Tibial nerve (tissue), 4 donors: Measurements from ENCODE around the gene INPP5A. TPM values are rescaled to one million over a fixed set of nuclear protein-coding genes. Genes with fewer than 3 reads are reported as not detected.

ENCODE experiments used
- DNase-seq, 2 donors: peaks; one replicate each; pipeline ENCODE4 v3.0.0-alpha.2; 2019; ENCODE audit warnings: low spot score in 2 of 2
- H3K27ac ChIP-seq, 4 donors: fragments of 200-600 bp; sonication (generic) in 3 of 4; one replicate each; pipeline ENCODE4 v1.5.1; 2017 to 2019; ENCODE audit warnings: mild to moderate bottlenecking in 1 of 4
- H3K27me3 ChIP-seq, 2 donors: fragments of 200-600 bp; sonication (generic) in 1 of 2; one replicate each; pipeline versions ENCODE4 v1.5.1 to v1.6.0; 2017 to 2019
- H3K36me3 ChIP-seq, 3 donors: fragments of 200-600 bp; sonication (generic); one replicate each; pipeline ENCODE4 v1.5.1; 2018 to 2019
- H3K4me1 ChIP-seq, 4 donors: fragments of 200-600 bp; sonication (generic) in 3 of 4; one replicate each; pipeline ENCODE4 v1.5.1; 2017 to 2019
- H3K4me3 ChIP-seq, 4 donors: fragments of 200-600 bp; sonication (generic) in 3 of 4; one replicate each; pipeline ENCODE4 v1.5.1; 2017 to 2019; ENCODE audit warnings: mild to moderate bottlenecking in 1 of 4, moderate library complexity in 1 of 4
- H3K9me3 ChIP-seq, 4 donors: fragments of 200-600 bp; sonication (generic) in 3 of 4; one replicate each; pipeline ENCODE4 v1.5.1; 2017 to 2019
- EP300 ChIP-seq, 2 donors: sonication (generic); formaldehyde crosslinking; IDR thresholded peaks; one replicate each; pipeline ENCODE4 v1.6.1; 2017; ENCODE audit warnings: antibody characterized with exemption in 2 of 2, mild to moderate bottlenecking in 1 of 2
- POLR2A ChIP-seq, 2 donors: fragments of 450-650 bp; IDR thresholded peaks; one replicate each; pipeline ENCODE4 v1.6.1; 2017; ENCODE audit warnings: antibody characterized with exemption in 2 of 2, mild to moderate bottlenecking in 2 of 2, moderate library complexity in 2 of 2
- WGBS, 2 donors: methylation state at CpG; one replicate each; pipeline ENCODE4 v1.1.5; 2018; 5-methylcytosine and 5-hydroxymethylcytosine counted together
- total RNA-seq, 4 donors: library from RNA; depleted of rRNA; stranded (reverse); fragments of >200 nt; gene quantifications; one replicate each; pipeline ENCODE4 v1.1.0, GENCODE V29; 2016
- TF ChIP-seq, protein P1 (sequence below), 5 experiments: fragments of 200-600 bp in 3 of 5; fragments of 450-650 bp in 2 of 5; sonication (generic) in 3 of 5; IDR thresholded peaks; one replicate each; pipeline ENCODE4 v1.5.1; 2016 to 2019; ENCODE audit warnings: antibody characterized with exemption in 5 of 5, mild to moderate bottlenecking in 3 of 5, moderate library complexity in 2 of 5

INPP5A gene
- total RNA-seq, 4 donors from 2014 or later = 73.8 to 101 (median 86.2) TPM

DNA sequence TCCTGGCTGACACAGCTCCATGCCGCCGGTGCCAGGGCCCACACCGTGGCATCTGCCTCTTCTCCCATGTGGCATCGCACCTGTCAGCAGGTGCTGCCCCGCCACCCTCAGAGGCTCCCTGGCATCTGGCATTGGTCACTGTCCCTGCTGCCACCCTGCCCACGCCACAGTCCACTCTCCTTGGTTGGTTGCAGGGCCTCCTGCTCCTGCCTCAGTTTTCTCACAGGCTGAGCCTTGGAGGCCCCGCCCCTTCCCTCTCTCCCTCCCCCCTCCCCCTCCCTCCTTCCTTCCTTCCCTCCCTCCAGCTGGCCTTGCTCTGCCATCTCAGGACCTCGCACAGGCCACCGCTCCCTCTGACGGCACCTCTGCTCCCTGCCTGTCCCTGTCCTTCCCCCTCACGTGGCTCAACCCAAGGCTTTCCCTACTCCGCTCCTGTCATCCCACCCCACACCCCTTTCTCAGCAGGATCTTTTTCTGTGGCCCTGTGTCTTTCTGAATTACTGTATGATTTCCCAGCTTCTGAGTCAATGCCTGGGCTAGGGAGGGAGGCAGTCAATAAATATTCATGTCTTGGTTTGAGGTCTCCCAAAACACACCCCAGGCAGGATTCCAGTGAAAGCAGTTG, 87.4 kb downstream of the INPP5A start:
- Histone ChIP-seq H3K27me3 (no peaks in the 10 kb centered on the region), H3K4me1 (peaks cover 0 to 52% (median 23%) of the 10 kb centered on the region in 4 donors), H3K9me3 (peaks cover 0 to 22% (median 4%) of the 10 kb centered on the region in 4 donors), H3K27ac (peak overlapping the region in 3 of 4 donors; percentile 5 to 77 (median 48)), H3K4me3 (no peak overlapping the region), H3K36me3 (peaks cover 0 to 7% (median 0%) of the 10 kb centered on the region in 3 donors)
- DNase-seq = no peak
- TF ChIP-seq POLR2A (IDR thresholded peaks at IDR 0.05) (no peak), EP300 (IDR thresholded peaks at IDR 0.05) (no peak)
- TF ChIP-seq, protein P1, sequence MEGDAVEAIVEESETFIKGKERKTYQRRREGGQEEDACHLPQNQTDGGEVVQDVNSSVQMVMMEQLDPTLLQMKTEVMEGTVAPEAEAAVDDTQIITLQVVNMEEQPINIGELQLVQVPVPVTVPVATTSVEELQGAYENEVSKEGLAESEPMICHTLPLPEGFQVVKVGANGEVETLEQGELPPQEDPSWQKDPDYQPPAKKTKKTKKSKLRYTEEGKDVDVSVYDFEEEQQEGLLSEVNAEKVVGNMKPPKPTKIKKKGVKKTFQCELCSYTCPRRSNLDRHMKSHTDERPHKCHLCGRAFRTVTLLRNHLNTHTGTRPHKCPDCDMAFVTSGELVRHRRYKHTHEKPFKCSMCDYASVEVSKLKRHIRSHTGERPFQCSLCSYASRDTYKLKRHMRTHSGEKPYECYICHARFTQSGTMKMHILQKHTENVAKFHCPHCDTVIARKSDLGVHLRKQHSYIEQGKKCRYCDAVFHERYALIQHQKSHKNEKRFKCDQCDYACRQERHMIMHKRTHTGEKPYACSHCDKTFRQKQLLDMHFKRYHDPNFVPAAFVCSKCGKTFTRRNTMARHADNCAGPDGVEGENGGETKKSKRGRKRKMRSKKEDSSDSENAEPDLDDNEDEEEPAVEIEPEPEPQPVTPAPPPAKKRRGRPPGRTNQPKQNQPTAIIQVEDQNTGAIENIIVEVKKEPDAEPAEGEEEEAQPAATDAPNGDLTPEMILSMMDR (IDR thresholded peaks at IDR 0.05) = no peak
- WGBS, 2 donors = 60 to 61% methylated on average over 12 of the region's 12 CpGs

DNA sequence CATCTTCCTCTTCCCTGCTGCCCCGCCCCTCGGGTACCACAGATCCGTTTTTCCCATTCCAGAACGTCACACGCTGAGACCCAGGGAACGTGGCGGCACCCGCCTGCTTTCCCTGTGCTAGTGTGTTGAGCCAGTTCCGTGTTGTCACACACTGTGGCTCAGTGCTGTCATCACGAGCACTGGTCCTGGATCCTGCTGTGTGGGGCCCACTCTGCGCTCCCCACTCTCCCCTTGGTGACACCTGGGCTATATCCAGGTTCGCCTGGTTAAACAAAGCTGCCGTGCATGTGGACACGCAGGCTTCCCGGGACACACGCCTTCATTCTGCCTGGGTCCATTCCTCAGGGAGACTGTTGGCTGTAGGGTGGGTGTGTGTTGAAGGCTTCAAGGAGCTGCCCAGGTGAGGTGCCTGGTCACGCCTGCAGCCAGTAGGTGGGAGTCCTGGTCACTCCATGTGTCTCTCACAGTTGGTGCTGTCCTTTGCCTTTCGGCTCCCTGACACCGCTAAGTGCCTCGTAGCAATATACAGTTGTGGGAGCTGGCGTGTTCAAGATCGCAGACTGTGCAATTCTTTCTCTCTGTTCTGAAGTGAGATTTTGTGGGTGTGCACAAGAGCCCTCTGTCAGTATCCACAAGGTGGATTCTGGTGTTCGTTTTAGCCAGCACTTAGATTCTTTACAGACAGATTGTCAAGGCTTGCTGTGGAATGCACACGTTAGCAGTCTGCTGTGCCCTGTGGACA, 88.6 kb downstream of the INPP5A start:
- H3K4me3 ChIP-seq = no peak overlapping the region

DNA sequence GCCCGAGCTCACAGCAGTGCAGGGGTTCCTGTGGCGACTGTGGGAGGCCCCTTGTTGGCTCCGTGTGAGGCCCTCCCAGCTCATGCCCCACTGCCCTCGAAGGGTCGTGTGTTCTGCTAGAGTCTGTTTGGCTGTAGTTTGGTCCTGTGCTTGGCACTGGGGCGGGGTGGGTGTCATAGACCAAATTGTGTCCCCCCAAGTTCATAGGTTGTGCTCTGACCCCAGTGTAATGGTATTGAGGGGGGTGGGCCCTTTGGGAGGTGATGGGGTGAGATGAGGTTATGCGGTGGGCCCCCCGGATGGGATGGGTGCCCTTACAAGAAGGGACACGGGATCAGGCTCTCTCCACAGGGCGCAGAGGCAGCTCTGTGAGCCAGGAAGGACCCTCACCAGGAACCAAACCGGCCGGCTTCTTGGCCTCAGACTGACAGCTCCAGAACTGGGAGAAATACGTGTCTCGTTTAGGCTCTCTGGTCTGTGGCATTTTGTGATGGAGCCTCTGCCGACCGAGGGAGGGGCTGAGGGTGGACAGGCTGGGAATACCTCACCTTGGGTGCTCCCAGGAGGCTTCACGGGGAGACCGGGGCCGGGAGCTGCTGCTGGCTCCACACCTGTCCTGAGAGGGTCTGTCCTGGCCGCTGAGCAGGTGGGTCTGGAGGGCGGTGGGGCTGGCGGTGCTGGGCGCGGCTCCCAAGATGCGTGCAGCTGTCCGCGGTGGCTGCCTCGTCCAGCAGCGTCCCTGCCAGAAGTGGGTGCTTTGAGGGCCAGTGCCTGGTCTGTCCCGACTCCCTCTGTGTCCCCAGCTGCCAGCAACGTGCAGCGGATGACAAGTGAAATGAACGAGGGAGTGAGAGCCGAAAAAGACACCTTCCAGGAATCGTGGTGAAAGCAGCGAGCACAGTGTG, 89.4 kb downstream of the INPP5A start:
- Histone ChIP-seq H3K4me1 (peaks cover 0 to 69% (median 37%) of the 10 kb centered on the region in 4 donors), H3K27me3 (no peaks in the 10 kb centered on the region), H3K27ac (peak overlapping the region in 3 of 4 donors; percentile 35 to 90 (median 83)), H3K4me3 (no peak overlapping the region), H3K36me3 (no peaks in the 10 kb centered on the region), H3K9me3 (peaks cover 0 to 1% (median 0%) of the 10 kb centered on the region in 4 donors)
- TF ChIP-seq, protein P1 (IDR thresholded peaks at IDR 0.05) = no peak
- TF ChIP-seq POLR2A (IDR thresholded peaks at IDR 0.05) = no peak
- TF ChIP-seq EP300 (IDR thresholded peaks at IDR 0.05) = no peak
- DNase-seq = no peak
- WGBS, 2 donors = 77 to 82% methylated on average over 30 to 31 of the region's 36 CpGs

More for the DNA sequence above, 88.6 kb downstream of the INPP5A start:
- no peak for DNase-seq
- TF ChIP-seq POLR2A (IDR thresholded peaks at IDR 0.05) = no peak
- no peak for TF ChIP-seq EP300 (IDR thresholded peaks at IDR 0.05)
- H3K27ac ChIP-seq = peak overlapping the region in 1 of 4 donors; percentile 83
- WGBS, 2 donors = 85 to 88% methylated on average over 24 of the region's 24 CpGs
- H3K36me3 ChIP-seq = no peaks in the 10 kb centered on the region
- H3K9me3 ChIP-seq = peaks cover 0 to 10% (median 0%) of the 10 kb centered on the region in 4 donors
- no peaks in the 10 kb centered on the region for H3K27me3 ChIP-seq
- peaks cover 0 to 61% (median 31%) of the 10 kb centered on the region in 4 donors for H3K4me1 ChIP-seq

DNA sequence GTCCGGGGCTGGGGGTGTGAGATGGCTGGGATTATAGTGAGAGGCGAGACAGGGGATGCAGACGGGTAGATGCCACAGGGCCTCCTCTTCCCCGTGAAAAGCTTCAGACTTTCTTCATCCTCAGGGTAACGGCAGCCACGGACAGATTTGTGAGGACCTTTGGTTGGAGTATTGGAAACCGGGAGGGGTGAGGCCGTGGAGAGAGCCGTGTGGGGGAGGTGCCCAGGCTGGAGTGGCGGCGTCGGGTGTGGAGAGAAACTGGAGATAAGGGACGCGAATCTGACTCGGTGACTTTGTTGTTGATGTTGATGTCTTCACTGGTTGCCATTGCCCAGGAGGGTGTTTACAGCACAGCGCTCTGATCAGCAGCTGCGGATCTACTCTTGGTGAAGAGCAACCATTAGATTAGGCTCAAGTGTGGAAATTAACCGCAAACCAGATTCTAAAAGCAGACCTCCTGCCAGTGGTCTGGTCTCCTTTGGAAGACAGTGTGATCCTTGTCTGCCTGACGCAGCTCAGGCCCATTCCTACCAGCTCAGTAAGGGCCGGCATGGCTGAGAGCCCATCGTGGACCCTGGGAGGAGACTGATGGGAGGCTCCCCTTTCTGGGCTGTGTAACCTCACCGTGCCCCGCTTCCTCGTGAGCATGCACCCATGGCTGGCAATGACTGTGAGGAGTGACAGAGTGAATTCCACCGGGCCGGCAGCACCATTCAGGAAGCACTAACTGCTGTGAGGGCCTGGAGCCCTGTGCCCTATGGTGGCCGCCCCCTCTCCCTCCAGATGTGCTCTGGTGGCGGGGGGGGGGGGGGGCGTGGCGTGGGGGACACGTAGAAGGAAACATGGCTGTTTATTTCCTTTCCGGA, 90.3 kb downstream of the INPP5A start:
- Histone ChIP-seq H3K9me3 (no peaks in the 10 kb centered on the region), H3K4me1 (peaks cover 0 to 78% (median 43%) of the 10 kb centered on the region in 4 donors), H3K27ac (peak overlapping the region; percentile 35 to 90 (median 61)), H3K4me3 (peak overlapping the region in 1 of 4 donors; percentile 3), H3K36me3 (no peaks in the 10 kb centered on the region), H3K27me3 (no peaks in the 10 kb centered on the region)
- WGBS, 2 donors = 42 to 56% methylated on average over 28 to 30 of the region's 32 CpGs
- DNase-seq = no peak
- TF ChIP-seq EP300 (IDR thresholded peaks at IDR 0.05) (no peak), POLR2A (IDR thresholded peaks at IDR 0.05) (no peak)
- TF ChIP-seq, protein P1 (IDR thresholded peaks at IDR 0.05) = no peak
